Measurements from ENCODE around the gene SERTAD4.

DNA sequence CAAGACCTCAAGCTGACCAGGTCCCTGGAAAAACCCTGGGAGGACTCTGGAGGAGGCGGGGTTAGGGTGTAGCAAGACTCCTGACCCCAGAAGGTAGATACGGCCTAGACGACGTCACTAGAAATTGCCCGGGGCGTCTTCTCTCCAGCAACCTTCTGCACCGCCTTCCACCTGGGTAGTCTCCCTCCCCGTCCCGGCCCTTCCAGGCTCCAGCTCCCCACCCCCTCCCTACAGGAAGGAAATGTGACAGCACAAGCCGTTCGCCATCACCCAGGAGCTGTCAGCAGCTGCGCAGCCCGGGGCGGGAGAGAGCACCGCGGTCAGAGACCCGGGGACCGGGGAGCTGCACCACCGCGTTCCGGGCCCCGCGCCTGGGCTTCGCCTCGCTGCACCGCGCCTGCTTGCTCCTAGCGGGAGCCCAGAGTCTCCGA, 20.0 kb downstream of the SERTAD4 start:
- TF ChIP-seq, protein P1, sequence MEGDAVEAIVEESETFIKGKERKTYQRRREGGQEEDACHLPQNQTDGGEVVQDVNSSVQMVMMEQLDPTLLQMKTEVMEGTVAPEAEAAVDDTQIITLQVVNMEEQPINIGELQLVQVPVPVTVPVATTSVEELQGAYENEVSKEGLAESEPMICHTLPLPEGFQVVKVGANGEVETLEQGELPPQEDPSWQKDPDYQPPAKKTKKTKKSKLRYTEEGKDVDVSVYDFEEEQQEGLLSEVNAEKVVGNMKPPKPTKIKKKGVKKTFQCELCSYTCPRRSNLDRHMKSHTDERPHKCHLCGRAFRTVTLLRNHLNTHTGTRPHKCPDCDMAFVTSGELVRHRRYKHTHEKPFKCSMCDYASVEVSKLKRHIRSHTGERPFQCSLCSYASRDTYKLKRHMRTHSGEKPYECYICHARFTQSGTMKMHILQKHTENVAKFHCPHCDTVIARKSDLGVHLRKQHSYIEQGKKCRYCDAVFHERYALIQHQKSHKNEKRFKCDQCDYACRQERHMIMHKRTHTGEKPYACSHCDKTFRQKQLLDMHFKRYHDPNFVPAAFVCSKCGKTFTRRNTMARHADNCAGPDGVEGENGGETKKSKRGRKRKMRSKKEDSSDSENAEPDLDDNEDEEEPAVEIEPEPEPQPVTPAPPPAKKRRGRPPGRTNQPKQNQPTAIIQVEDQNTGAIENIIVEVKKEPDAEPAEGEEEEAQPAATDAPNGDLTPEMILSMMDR (conservative IDR thresholded peaks at IDR 0.05; ENCODE audit: low read depth, low read length), result no peak
- TF ChIP-seq EZH2 (IDR thresholded peaks at IDR 0.05; ENCODE audit: low read length, unreplicated experiment), result no peak
